HG02885 (cell line): ENCODE measurements around the gene HSD3B1.
"Not testable (repeated sequence)": the region's sequence is repeated elsewhere in the genome, so short reads cannot be mapped to it uniquely, and the experiment has no call there.

ENCODE experiments used
- ATAC-seq: cut with Tn5 transposase; IDR thresholded peaks from one replicate; pipeline ENCODE4 v1.9.1; 2021; ENCODE audit warnings: mild to moderate bottlenecking; ENCODE audit not compliant: unreplicated experiment, poor library complexity

The HSD3B1 gene

DNA sequence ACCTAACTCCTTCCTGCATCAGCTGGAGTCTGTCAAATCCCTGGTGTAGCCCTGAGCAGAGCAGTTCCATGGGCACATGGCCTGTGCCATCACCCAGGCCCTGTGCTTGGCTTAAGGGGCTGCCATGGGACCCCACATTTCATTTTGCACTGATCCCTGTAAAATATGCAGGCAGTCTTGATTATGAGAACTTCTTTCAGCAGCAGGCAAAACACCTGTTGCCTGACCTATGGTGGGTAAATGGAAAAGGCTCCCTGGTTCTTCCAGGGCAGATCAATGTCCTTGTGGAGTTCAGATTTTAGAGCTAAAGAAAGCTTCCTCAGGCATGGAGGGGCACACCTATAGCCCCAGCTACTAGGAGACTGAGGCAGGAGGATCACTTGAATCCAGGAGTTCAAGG lies 44.2 kb downstream of the HSD3B1 start:
- ATAC-seq = no peak

DNA sequence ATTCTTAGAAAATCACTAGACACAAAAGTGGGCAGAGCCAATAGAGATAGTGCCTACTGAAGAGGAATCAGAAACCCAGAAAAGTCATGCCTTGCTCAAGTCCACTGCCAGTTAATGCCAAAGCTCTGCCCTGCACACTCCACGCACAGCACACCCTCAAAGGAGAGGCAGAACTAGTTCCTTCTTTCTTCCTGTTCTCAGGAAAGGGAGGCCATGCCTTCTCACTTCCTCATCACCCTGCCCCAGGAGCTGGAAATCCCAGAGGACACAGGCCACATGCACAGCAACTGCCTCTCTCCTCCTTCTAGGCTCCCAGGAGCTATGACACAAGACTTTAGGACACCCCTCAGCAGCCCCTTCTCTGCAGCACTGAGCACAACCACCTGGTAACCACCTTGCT lies 45.6 kb downstream of the HSD3B1 start:
- not testable (repeated sequence) for ATAC-seq

DNA sequence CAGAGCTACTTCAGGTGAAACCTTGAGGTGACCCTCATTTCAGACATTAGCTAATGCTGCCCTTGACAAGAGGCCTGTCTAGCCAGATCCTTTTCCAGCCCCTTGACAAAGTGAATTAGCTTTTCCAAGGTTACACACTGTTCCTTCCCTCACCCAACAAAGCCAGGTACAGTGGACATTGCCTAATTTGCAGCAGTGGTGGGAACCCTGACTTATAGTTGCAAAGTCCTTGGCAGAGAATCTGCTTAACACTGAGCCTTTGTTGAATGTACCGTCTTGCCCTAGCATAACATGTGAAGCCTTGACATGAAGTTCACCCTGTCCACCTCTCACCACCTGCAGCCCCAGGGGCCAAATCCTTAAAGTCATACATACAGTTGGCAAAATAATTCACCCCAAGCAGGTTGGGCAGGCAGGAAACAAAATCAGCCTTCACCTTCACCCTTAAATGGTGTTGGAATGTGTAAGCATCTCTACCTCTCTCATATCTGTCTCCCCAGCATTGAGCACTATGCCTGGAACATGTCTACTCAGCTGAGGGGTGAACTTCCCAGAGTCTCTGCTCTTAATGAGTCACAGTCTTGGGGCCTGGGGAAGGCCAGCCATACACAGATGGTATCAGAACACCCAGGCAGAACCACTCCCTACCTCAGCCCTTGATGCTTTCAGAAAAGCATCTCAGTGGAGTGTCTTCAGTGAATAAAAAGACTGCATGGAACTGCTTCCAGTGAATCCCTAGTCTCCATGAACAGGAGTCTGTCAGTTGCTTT lies 46.5 kb downstream of the HSD3B1 start:
- ATAC-seq = not testable (repeated sequence)

DNA sequence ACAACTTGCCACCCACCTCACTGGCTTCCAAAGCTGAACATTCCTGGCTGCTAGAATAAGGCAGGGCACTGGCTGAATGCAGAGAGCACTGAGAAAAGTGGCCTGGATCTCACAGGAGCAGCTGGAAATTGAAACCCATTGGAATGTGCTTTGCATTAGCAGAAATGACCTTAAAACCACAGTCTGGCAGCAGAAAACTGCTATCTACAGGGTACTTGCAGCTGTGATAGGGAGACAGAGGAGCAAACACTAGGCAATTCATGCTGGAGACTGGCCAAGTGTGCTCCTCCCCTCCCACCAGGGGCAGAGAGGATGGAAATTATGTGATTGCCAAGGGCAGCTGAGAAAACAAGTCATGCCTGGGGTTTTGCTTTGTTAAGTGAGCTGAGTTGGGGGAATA lies 47.2 kb downstream of the HSD3B1 start:
- ATAC-seq = no peak

DNA sequence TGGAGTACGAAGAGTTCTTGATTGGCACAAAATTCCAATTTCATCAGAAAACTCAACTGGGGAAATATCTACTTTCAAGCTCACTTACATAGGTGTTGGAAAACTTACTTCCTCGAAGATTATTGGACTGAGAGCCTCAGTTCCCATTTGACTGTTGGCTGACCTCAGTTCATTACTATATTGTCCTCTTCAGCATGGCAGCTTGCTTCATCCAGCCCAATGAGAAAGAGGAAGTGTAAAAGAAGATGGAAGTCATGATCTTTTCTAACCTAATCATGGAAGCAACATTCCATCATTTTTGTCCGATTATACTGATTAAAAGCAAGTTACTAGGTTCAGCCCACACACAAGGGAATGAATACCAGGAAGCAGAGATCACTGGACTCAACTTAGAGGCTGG lies 49.4 kb downstream of the HSD3B1 start:
- no peak for ATAC-seq

DNA sequence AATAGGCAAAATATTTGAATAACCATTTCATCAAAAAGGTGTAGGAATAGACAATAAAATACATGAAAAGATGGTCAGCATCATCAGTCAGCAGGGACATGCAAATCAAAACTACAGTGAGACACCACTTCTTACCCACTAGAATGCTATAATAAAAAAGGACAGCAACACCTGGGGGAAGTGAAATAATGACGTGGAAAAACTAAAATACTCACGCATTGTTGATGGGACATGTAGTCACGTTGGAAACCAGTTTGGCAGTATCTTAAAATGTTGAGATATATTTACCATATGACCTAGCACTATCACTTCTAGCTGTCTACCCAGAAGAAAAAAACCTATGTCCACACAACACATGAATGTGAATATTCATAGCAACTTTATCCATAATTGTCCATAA lies 53.4 kb downstream of the HSD3B1 start:
- peak; percentile 59 for ATAC-seq

DNA sequence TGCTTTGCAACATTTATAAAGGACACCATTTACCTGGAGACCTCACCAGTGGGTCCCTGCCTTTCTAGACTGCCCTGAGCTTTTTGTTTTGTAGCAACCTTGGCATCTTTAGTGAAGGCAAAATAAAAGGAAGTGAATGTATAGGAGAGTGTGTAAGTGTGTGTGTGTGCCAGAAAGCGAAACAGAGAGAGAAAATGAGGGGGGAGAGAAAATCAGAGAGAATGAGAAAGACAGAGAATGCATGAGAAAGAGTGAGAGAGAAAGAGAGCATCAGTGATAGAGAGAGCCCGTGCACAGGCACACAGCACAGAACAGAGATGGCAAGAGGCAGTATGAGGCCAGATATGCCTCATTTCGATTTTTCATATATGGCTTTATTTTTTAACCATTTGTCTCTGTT lies 57.5 kb downstream of the HSD3B1 start:
- peak; percentile 75 for ATAC-seq
